Skeletal muscle satellite cell (primary cell): ENCODE data around the gene CD69.

ENCODE experiments used
- H3K27me3 ChIP-seq: 2 replicates; pipeline ENCODE4 v1.7.0; 2013; ENCODE audit warnings: low read length; ENCODE audit not compliant: control insufficient read depth, insufficient read depth
- H3K36me3 ChIP-seq: 2 replicates; pipeline ENCODE4 v1.7.0; 2013; ENCODE audit warnings: mild to moderate bottlenecking, control low read depth, low read length; ENCODE audit not compliant: insufficient read depth
- H3K4me1 ChIP-seq: 2 replicates; pipeline ENCODE4 v1.7.0; 2013; ENCODE audit warnings: low read length; ENCODE audit not compliant: control insufficient read depth, insufficient read depth
- H3K4me2 ChIP-seq: 2 replicates; pipeline ENCODE4 v1.7.0; 2013; ENCODE audit warnings: mild to moderate bottlenecking, low read length
- H3K4me3 ChIP-seq: 2 replicates; pipeline ENCODE4 v1.7.0; 2013; ENCODE audit warnings: low read length
- H3K9ac ChIP-seq: 2 replicates; pipeline ENCODE4 v1.7.0; 2013; ENCODE audit warnings: mild to moderate bottlenecking, low read depth, low read length, moderate library complexity
- H3K9me3 ChIP-seq: replicated peaks from 2 replicates; pipeline ENCODE4 v1.7.0; 2013; ENCODE audit warnings: mild to moderate bottlenecking, control low read depth, low read length

Gene CD69

DNA sequence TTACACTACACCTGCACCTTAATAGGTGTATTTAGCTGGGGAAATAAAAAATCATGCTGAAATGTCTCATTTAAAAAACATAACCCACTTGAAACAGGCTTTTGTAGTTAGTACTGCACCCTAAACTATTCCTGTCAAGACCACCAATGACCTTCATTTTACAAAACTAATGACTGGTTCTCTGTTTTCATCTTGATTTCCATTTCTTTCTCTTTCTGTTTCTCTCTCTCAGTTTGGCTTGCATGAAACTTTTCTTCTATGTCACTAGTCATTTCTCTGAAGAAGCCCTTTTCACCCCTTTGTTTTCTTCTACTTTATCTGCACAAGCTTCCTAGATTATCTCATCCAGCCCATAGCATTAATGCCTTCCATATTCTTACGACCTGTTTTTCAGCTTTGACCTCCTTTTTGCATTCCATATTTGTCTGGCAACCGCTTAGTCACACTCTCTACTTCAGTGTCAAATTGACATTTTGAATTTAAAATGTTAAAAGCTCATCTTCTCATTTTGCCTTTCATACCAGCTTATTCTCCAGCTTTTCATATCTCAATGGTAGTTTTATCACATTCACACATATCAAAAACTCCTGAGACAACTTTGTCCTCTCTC is 33.9 kb upstream of the CD69 start:
- no peak overlapping the region for H3K9ac ChIP-seq
- no peak overlapping the region for H3K4me3 ChIP-seq
- no peak overlapping the region for H3K4me2 ChIP-seq
- peaks cover 21% of the 10 kb centered on the region for H3K4me1 ChIP-seq
- no peaks in the 10 kb centered on the region for H3K36me3 ChIP-seq
- no peaks in the 10 kb centered on the region for H3K9me3 ChIP-seq
- H3K27me3 ChIP-seq, result no peaks in the 10 kb centered on the region

DNA sequence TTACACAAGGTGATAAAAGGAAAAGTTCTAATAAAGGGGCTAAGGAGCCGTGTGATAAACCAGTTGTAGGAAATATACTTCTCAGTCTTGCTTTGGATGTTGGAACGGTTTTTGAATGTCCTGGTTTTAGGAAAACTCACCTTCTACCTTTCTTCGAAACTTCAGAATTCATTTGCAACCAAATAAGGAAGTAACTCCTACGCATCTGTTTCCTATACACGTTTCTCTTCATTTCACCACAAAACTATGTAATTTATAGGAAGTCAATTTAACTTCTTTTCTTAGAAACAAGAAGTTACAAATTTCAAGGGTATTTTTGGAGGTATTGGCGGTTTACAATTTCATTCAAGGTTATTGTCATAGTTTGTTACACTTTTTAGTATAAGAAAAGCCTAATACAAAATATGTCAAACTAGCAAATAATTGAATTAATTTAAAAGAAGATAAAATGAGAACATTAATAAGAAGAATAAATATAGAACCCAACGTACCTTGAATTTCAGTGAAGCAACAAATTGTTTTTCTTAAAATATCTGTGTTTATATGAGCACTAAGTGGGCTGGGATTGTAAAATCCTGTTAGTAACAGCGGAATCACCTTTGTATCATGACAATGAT is 33.2 kb upstream of the CD69 start:
- Histone ChIP-seq H3K4me1 (peaks cover 21% of the 10 kb centered on the region), H3K9ac (no peak overlapping the region), H3K4me2 (no peak overlapping the region), H3K36me3 (no peaks in the 10 kb centered on the region), H3K9me3 (no peaks in the 10 kb centered on the region), H3K4me3 (no peak overlapping the region), H3K27me3 (no peaks in the 10 kb centered on the region)

DNA sequence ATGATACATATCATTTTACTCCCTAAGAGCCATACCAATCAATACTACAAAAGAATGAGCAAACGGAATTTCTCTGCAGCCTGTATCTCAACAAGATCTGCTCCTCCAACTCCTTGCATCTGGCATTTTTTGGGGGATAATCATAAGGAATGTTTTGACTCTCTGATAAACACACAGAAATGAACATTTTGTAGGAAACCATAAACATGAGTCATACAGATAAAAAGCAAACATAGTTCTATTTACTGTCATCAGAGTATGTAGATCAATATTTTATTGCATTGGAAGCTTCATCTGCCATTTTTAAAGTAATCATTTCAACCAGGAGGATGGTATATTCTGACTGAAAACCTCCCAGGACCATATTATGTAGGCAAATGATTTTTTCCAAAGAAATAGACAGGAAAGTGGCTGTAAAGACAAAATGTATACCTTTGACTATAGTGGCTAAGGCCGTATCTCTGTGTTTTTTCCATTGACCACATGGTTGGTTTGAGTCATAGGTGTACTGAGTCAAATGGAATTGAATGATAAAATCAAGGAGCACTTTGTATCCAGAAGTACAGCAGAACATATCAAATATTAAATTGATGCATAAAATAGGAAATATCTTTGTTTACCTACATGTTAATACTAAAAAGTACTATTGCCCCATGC is 32.4 kb upstream of the CD69 start:
- Histone ChIP-seq H3K36me3 (no peaks in the 10 kb centered on the region), H3K4me1 (peaks cover 21% of the 10 kb centered on the region), H3K9me3 (no peaks in the 10 kb centered on the region), H3K27me3 (no peaks in the 10 kb centered on the region), H3K4me2 (peak overlapping the region; percentile 66), H3K4me3 (peak overlapping the region; percentile 24), H3K9ac (no peak overlapping the region)

- H3K27me3 ChIP-seq, result no peaks in the 10 kb centered on the region
- H3K4me1 ChIP-seq, result peaks cover 21% of the 10 kb centered on the region
- peak overlapping the region; percentile 24 for H3K4me3 ChIP-seq
- H3K9me3 ChIP-seq, result no peaks in the 10 kb centered on the region
- H3K4me2 ChIP-seq, result peak overlapping the region; percentile 66
- no peak overlapping the region for H3K9ac ChIP-seq
- H3K36me3 ChIP-seq, result no peaks in the 10 kb centered on the region
Observed at GRCh38 chr12:9792185-9792900, 31.6 kb upstream of the CD69 start.

- peak overlapping the region; percentile 48 for H3K4me2 ChIP-seq
- H3K4me3 ChIP-seq, result no peak overlapping the region
- no peaks in the 10 kb centered on the region for H3K27me3 ChIP-seq
- no peaks in the 10 kb centered on the region for H3K36me3 ChIP-seq
- H3K4me1 ChIP-seq, result no peaks in the 10 kb centered on the region
- peak overlapping the region; percentile 27 for H3K9ac ChIP-seq
- H3K9me3 ChIP-seq, result no peaks in the 10 kb centered on the region
Observed at GRCh38 chr12:9786726-9787717, 26.3 kb upstream of the CD69 start.

- H3K9me3 ChIP-seq, result no peaks in the 10 kb centered on the region
- H3K4me2 ChIP-seq, result no peak overlapping the region
- no peaks in the 10 kb centered on the region for H3K36me3 ChIP-seq
- H3K27me3 ChIP-seq, result no peaks in the 10 kb centered on the region
- H3K9ac ChIP-seq, result no peak overlapping the region
- H3K4me1 ChIP-seq, result no peaks in the 10 kb centered on the region
- H3K4me3 ChIP-seq, result no peak overlapping the region
Observed at GRCh38 chr12:9784816-9785215, 24.1 kb upstream of the CD69 start.

DNA sequence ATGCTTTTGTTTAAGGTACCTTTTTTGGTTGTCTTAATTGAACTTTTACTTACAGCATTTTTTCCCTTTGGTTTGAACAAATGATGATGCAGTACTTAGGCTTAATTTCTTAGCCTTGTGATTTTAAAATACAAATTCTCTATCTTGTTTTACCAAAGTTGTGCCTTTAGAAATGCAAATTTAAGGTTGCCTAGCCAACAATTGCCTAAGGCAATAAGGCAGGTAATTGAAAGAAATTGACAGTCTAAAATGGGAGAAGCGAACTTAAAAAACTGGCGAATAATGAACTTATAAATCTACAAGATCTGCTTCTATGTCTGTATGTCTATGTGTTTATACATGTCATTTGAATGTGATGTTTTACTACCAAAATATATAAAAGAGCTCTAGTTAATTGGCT is 23.6 kb upstream of the CD69 start:
- Histone ChIP-seq H3K4me2 (no peak overlapping the region), H3K36me3 (no peaks in the 10 kb centered on the region), H3K4me3 (no peak overlapping the region), H3K9ac (no peak overlapping the region), H3K9me3 (no peaks in the 10 kb centered on the region), H3K4me1 (no peaks in the 10 kb centered on the region), H3K27me3 (no peaks in the 10 kb centered on the region)

DNA sequence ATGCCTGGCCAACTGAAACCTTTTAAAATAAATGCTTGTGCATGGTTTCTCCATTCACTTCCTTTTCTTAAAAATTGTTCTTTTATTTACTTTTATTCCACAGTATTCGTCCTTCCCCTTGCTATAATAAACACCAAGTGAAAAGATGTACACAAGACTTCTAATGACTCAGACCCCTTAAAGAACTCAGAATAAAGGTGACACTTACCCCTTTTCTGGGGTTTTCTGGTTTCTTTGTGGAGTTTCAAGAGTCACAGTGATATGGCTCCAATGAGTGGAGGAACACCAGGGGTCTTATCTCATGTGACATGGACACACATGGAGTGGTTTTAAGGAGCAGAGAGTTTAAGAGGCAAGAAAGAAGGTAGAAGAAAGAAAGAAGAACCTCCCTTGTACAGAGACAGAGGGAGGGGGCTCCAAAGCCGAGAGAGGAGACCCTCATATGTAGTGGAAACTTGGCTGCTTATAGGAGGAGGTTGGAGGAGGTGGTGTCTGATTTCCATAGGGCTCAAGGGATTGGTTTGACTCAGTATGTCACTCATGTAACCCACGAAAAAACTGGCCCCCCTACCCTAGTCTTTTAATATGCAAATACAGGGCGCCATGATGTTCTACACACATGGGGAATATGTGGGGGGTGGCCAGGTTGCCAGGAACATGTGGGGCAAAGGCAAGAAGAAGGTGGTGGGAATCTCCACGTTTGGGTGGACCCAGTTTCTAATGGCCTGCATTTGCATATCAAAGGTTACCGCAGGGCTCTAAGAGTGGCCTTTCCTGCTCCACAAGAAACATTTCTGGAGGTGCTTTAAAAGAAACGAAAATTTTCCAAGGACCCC is 22.1 kb upstream of the CD69 start:
- H3K4me2 ChIP-seq, result no peak overlapping the region
- H3K9ac ChIP-seq, result no peak overlapping the region
- H3K27me3 ChIP-seq, result no peaks in the 10 kb centered on the region
- no peaks in the 10 kb centered on the region for H3K9me3 ChIP-seq
- H3K36me3 ChIP-seq, result no peaks in the 10 kb centered on the region
- H3K4me1 ChIP-seq, result no peaks in the 10 kb centered on the region
- no peak overlapping the region for H3K4me3 ChIP-seq

- Histone ChIP-seq H3K4me2 (no peak overlapping the region), H3K27me3 (no peaks in the 10 kb centered on the region), H3K4me1 (no peaks in the 10 kb centered on the region), H3K9ac (no peak overlapping the region), H3K9me3 (no peaks in the 10 kb centered on the region), H3K4me3 (no peak overlapping the region), H3K36me3 (no peaks in the 10 kb centered on the region)
Observed at GRCh38 chr12:9781360-9781759, 20.7 kb upstream of the CD69 start.

DNA sequence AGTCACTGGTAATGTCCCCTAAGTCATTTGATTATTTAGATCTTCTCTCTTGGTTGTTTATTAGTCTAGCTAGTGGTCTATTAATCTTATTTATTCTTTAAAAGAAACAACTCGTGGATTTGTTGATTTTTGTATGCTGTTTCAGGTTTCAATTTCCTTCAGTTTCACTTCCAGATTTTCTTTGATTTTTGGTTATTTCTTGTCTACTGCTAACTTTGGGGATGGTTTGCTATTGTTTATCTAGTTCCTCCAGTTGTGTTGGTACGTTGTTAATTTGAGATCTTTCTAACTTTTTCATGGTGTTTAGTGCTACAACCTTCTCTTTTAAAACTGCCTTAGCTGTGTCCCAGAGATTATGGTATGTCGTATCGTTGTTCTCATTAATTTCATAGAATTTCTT is 18.5 kb upstream of the CD69 start:
- Histone ChIP-seq H3K4me1 (no peaks in the 10 kb centered on the region), H3K4me3 (no peak overlapping the region), H3K36me3 (no peaks in the 10 kb centered on the region), H3K27me3 (no peaks in the 10 kb centered on the region), H3K9me3 (no peaks in the 10 kb centered on the region), H3K4me2 (no peak overlapping the region), H3K9ac (no peak overlapping the region)
